Measurements from ENCODE around the gene PLK1. TPM values are rescaled to one million over a fixed set of nuclear protein-coding genes. Genes with fewer than 3 reads are reported as not detected.

The PLK1 gene
- total and polyA plus RNA-seq, 2 of the 13 experiments (the other 11 are each of a cell fraction or from before 2014, with no cell fraction given): 71.5 to 76.3 TPM

- TF ChIP-seq GMEB2 (CRISPR knock-in tag; IDR thresholded peaks at IDR 0.05; ENCODE audit: low read depth): no peak
- no peak for TF ChIP-seq ATF5 (CRISPR knock-in tag; IDR thresholded peaks at IDR 0.05; ENCODE audit: low read depth)
- TF ChIP-seq SMARCE1 (IDR thresholded peaks at IDR 0.05; ENCODE audit: borderline replicate concordance): no peak
- TF ChIP-seq PRDM10 (CRISPR knock-in tag; IDR thresholded peaks at IDR 0.05; ENCODE audit: low read depth): no peak
- TF ChIP-seq ZBTB39 (CRISPR knock-in tag; IDR thresholded peaks at IDR 0.05): no peak
- 0 out of 2 replicates have a peak, but pooled peaks have one; percentile 72 for TF ChIP-seq ZBTB4 (CRISPR knock-in tag; IDR thresholded peaks at IDR 0.05; ENCODE audit: borderline replicate concordance)
- TF ChIP-seq ETV6 (CRISPR knock-in tag; conservative IDR thresholded peaks at IDR 0.05): no peak
- TF ChIP-seq ZNF543 (CRISPR knock-in tag; IDR thresholded peaks at IDR 0.05): no peak
- TF ChIP-seq REST (IDR thresholded peaks at IDR 0.05; ENCODE audit: borderline replicate concordance in 1 of 2, low read depth in 1 of 2, low read length in 2 of 2): no peak
- no peak for TF ChIP-seq GTF3A (CRISPR knock-in tag; conservative IDR thresholded peaks at IDR 0.05)
These were observed 26.3 kb downstream of the PLK1 start (continued) for GRCh38 chr16:23704772-23705516.

Measured in HepG2 (cell line).